GM12878 (cell line): Measurements from ENCODE around the gene WDR13. TPM values are rescaled to one million over a fixed set of nuclear protein-coding genes. Genes with fewer than 3 reads are reported as not detected.

Source experiments
- ATAC-seq: fragments of 200-7000 bp; cut with Tn5 transposase; 3 replicates; pipeline ENCODE4 v1.9.1; 2020; ENCODE audit warnings: mild to moderate bottlenecking, moderate library complexity
- BruUV-seq: library from RNA; stranded (reverse); fragments of 400-500 nt; replicated peaks from 2 replicates; lab custom pipeline; 2021; lab: Mats Ljungman, UMichigan
- CTCF ChIA-PET: fragments of 300-600 bp; sonication (Branson Sonifier 250); formaldehyde crosslinking; extraction: SDS; loops from one replicate; lab custom pipeline; 2021; ENCODE audit warnings: inconsistent platforms; lab: Yijun Ruan, JAX
- POLR2A ChIA-PET: fragments of 350-600 bp; formaldehyde crosslinking; extraction: SDS; loops from one replicate; lab custom pipeline; 2021; ENCODE audit warnings: inconsistent platforms; lab: Charles Lee
- RAD21 ChIA-PET: fragments of 300-600 bp; sonication (Branson Sonifier 250); formaldehyde crosslinking; loops from one replicate; lab custom pipeline; 2023; ENCODE audit warnings: antibody characterized with exemption; ENCODE audit not compliant: unreplicated experiment; lab: Charles Lee
- SMC1A ChIA-PET: fragments of 300-600 bp; sonication (Branson Sonifier 250); formaldehyde crosslinking; loops from one replicate; lab custom pipeline; 2023; ENCODE audit not compliant: unreplicated experiment, uncharacterized antibody; lab: Charles Lee
- DNase-seq: peaks from one replicate; pipeline ENCODE4 v3.0.0-alpha.2; 2011; ENCODE audit warnings: low read depth, low spot score
- FAIRE-seq: peaks from 3 replicates; lab custom pipeline; 2011; peaks lifted over from hg19 to GRCh38; lab: Jason Lieb, UNC
- H2AFZ ChIP-seq: 2 replicates; pipeline ENCODE4 v1.6.0; 2011; ENCODE audit warnings: low read depth, low read length, control low read depth; ENCODE audit not compliant: control insufficient read depth
- H3K27ac ChIP-seq: 2 replicates; pipeline ENCODE4 v1.5.1; 2011; ENCODE audit warnings: control low read depth; ENCODE audit not compliant: control insufficient read depth, insufficient read depth
- H3K27me3 ChIP-seq, 2 experiments: replicated peaks in 1 of 2; 2 replicates each; pipeline versions ENCODE4 v1.6.0 to v1.6.1; 2011; ENCODE audit warnings: low read length in 1 of 2; ENCODE audit not compliant: control insufficient read depth in 2 of 2, insufficient read depth in 2 of 2
- H3K36me3 ChIP-seq, 2 experiments: 2 replicates each; pipeline ENCODE4 v1.5.1; 2011; ENCODE audit warnings: low read length in 1 of 2; ENCODE audit not compliant: control insufficient read depth in 2 of 2, insufficient read depth in 2 of 2
- H3K4me1 ChIP-seq: 2 replicates; pipeline ENCODE4 v1.6.1; 2011; ENCODE audit warnings: mild to moderate bottlenecking, low read length, moderate library complexity, mixed read lengths; ENCODE audit not compliant: control insufficient read depth, insufficient read depth
- H3K4me2 ChIP-seq: 2 replicates; pipeline ENCODE4 v1.6.0; 2011; ENCODE audit warnings: control low read depth; ENCODE audit not compliant: control insufficient read depth, insufficient read depth
- H3K4me3 ChIP-seq: fragments of 200-600 bp; sonication (generic); 2 replicates; pipeline ENCODE4 v1.5.1; 2016
- H3K79me2 ChIP-seq: 2 replicates; pipeline ENCODE4 v1.6.0; 2011; ENCODE audit warnings: low read length; ENCODE audit not compliant: control insufficient read depth, insufficient read depth
- H3K9ac ChIP-seq: 2 replicates; pipeline ENCODE4 v1.8.0; 2011; ENCODE audit warnings: low read length, control low read depth, mixed read lengths; ENCODE audit not compliant: control insufficient read depth, insufficient read depth
- H3K9me3 ChIP-seq: replicated peaks from 3 replicates; pipeline ENCODE4 v1.5.1; 2011; ENCODE audit warnings: mild to moderate bottlenecking, low read length; ENCODE audit not compliant: control insufficient read depth, insufficient read depth
- H4K20me1 ChIP-seq: 2 replicates; pipeline ENCODE4 v1.6.0; 2011; ENCODE audit not compliant: control insufficient read depth, insufficient read depth
- ATF3 ChIP-seq: IDR thresholded peaks from 2 replicates; pipeline ENCODE4 v1.6.1; 2011; ENCODE audit warnings: low read depth, mild to moderate bottlenecking, low read length, moderate library complexity, borderline replicate concordance; ENCODE audit errors: extremely low read depth
- ATF7 ChIP-seq: fragments of 450-650 bp; IDR thresholded peaks from 2 replicates; pipeline ENCODE4 v1.6.1; 2016; ENCODE audit warnings: low read depth, mild to moderate bottlenecking
- CHD1 ChIP-seq: IDR thresholded peaks from 2 replicates; pipeline ENCODE4 v1.6.1; 2012; ENCODE audit warnings: low read depth, low read length, improper control_type of control experiment
- EED ChIP-seq: sonication (generic); IDR thresholded peaks from 2 replicates; pipeline ENCODE4 v1.6.1; 2016; ENCODE audit warnings: antibody characterized with exemption, low read depth
- ESRRA ChIP-seq: IDR thresholded peaks from 2 replicates; pipeline ENCODE4 v1.6.1; 2012; ENCODE audit warnings: mild to moderate bottlenecking, low read length, improper control_type of control experiment
- FOS ChIP-seq: IDR thresholded peaks from 3 replicates; pipeline ENCODE4 v1.6.1; 2011; ENCODE audit warnings: borderline replicate concordance; ENCODE audit not compliant: insufficient read length; ENCODE audit errors: extremely low read depth
- GATAD2B ChIP-seq: fragments of 450-650 bp; conservative IDR thresholded peaks from 2 replicates; pipeline ENCODE4 v1.6.1; 2017; ENCODE audit warnings: low read depth, mild to moderate bottlenecking, moderate library complexity
- JUND ChIP-seq: IDR thresholded peaks from 2 replicates; pipeline ENCODE4 v1.6.1; 2012; ENCODE audit warnings: low read depth, mild to moderate bottlenecking, low read length, improper control_type of control experiment, moderate library complexity
- MAX ChIP-seq: IDR thresholded peaks from 2 replicates; pipeline ENCODE4 v1.6.1; 2012; ENCODE audit warnings: low read depth, low read length, improper control_type of control experiment
- PAX5 ChIP-seq: IDR thresholded peaks from 2 replicates; pipeline ENCODE4 v1.6.1; 2011; ENCODE audit warnings: low read depth, low read length, borderline replicate concordance
- POU2F2 ChIP-seq: IDR thresholded peaks from 3 replicates; pipeline ENCODE4 v1.6.1; 2011; ENCODE audit warnings: low read depth, mild to moderate bottlenecking, low read length, borderline replicate concordance
- RELA ChIP-seq: fragments of 450-650 bp; IDR thresholded peaks from 2 replicates; pipeline ENCODE4 v1.8.0; 2014; ENCODE audit warnings: borderline replicate concordance; ENCODE audit not compliant: partially characterized antibody
- STAT1 ChIP-seq: fragments of 450-650 bp; conservative IDR thresholded peaks from 2 replicates; pipeline ENCODE4 v1.6.1; 2014; ENCODE audit warnings: antibody characterized with exemption, mild to moderate bottlenecking
- SUPT20H ChIP-seq: IDR thresholded peaks from 2 replicates; pipeline ENCODE4 v1.6.1; 2011; ENCODE audit warnings: low read depth, mild to moderate bottlenecking, low read length, moderate library complexity, borderline replicate concordance; ENCODE audit not compliant: control insufficient read depth
- WGBS: methylation state at CpG from one replicate; pipeline ENCODE4 v1.1.6; 2016; ENCODE audit warnings: low lambda C conversion rate; ENCODE audit not compliant: insufficient replicate concordance, insufficient coverage; ENCODE audit errors: missing lambda C conversion rate; 5-methylcytosine and 5-hydroxymethylcytosine counted together
- in situ Hi-C: fragments of 300-500 bp; cut with MboI; formaldehyde crosslinking; loops from 9 replicates; pipeline ENCODE4 v1.14.3; 2018; ENCODE audit warnings: mixed read lengths
- intact Hi-C: fragments of 100-400 bp; cut with micrococcal nuclease; formaldehyde crosslinking; loops from one replicate; pipeline ENCODE4 v1.14.2; 2022; ENCODE audit not compliant: unreplicated experiment
- polyA plus RNA-seq, 11 experiments: library from polyadenylated mRNA; depleted of rRNA in 4 of 11; unstranded in 6 of 11; stranded (reverse) in 5 of 11; fragments of >200 nt; fragmentation: Nextera tagmentation in 4 of 11; fragmentation: Illumina TruSeq in 1 of 11; extraction: Ambion mirVana in 4 of 11; extraction: Trizol in 1 of 11; gene quantifications; 1 replicate in 1 of 11; 2 replicates in 10 of 11; pipeline versions ENCODE4 v1.2.1 to v1.2.3, GENCODE V29; 2011 to 2016; ENCODE audit warnings: inconsistent platforms in 2 of 11, missing spikeins in 2 of 11, low read depth in 1 of 11
- total RNA-seq, 4 experiments: library from RNA; depleted of rRNA in 3 of 4; stranded (reverse); fragments of >200 nt in 3 of 4; fragmentation: Illumina TruSeq in 1 of 4; extraction: Trizol in 1 of 4; gene quantifications; 2 replicates each; pipeline versions ENCODE4 v1.2.1 to v1.2.3, GENCODE V29; 2013 to 2021

The WDR13 gene
- total and polyA plus RNA-seq, 10 of the 15 experiments (the other 5 are each of a cell fraction or from before 2014, with no cell fraction given), result 6.9 to 62.7 (median 28.9) TPM

- no peaks in the 10 kb centered on the region for H3K79me2 ChIP-seq
- no peak overlapping the region for H3K4me3 ChIP-seq
- 66% methylated on average over 7 of the region's 7 CpGs for WGBS
- ChIA-PET SMC1A (interaction anchor here (0.8 kb wide), 1 partner anchor 301 kb away, joined by 3 read pairs; no protein-coding TSS in a partner anchor), RAD21 (no interaction called here), CTCF (interaction anchor here (1.0 to 1.2 kb wide), 2 partner anchors 8 to 301 kb away, joined by 3 read pairs; no protein-coding TSS in a partner anchor)
- ATAC-seq, result no peak
- no peaks in the 10 kb centered on the region for H3K9me3 ChIP-seq
- DNase-seq, result no peak
- H2AFZ ChIP-seq, result no peak overlapping the region
- no peaks in the 10 kb centered on the region for H4K20me1 ChIP-seq
- no peak overlapping the region for H3K27ac ChIP-seq
- no peaks in the 10 kb centered on the region for H3K27me3 ChIP-seq
- no peak overlapping the region for H3K4me2 ChIP-seq
- TF ChIP-seq GATAD2B (no peak), ATF7 (peak; percentile 64; the same call in 1 of the 2 replicates)
- TF ChIP-seq, all 136 proteins: peak for 1
- in situ Hi-C loops, result no loop called here
- no peak for FAIRE-seq
- intact Hi-C loops, result loop anchor here (5.0 to 10.0 kb wide), 2 partner anchors 247 to 299 kb away; no protein-coding TSS in a partner anchor
- H3K36me3 ChIP-seq, result no peaks in the 10 kb centered on the region
- BruUV-seq, result no TSS peak
- no peaks in the 10 kb centered on the region for H3K4me1 ChIP-seq
- POLR2A ChIA-PET, result interaction anchor here (0.6 kb wide), 1 partner anchor 661 kb away, joined by 3 read pairs; no protein-coding TSS in a partner anchor
- H3K9ac ChIP-seq, result no peak overlapping the region
Observed at GRCh38 chrX:48645669-48646068, 48.4 kb downstream of the WDR13 start.

GRCh38 chrX:48648336-48648751 is 51.1 kb downstream of the WDR13 start:
- no peak overlapping the region for H2AFZ ChIP-seq
- ATAC-seq, result peak; percentile 77
- H3K79me2 ChIP-seq, result no peaks in the 10 kb centered on the region
- no peak overlapping the region for H3K27ac ChIP-seq
- no peak for FAIRE-seq
- no peaks in the 10 kb centered on the region for H3K4me1 ChIP-seq
- intact Hi-C loops, result loop anchor here (5.0 to 10.0 kb wide), 2 partner anchors 244 to 296 kb away; no protein-coding TSS in a partner anchor
- no peak overlapping the region for H3K4me3 ChIP-seq
- in situ Hi-C loops, result no loop called here
- ChIA-PET RAD21 (interaction anchor here (0.7 to 1.6 kb wide), 7 partner anchors 8 to 298 kb away, joined by 3 to 6 read pairs (median 3); partner anchors contain the start of genes HDAC6, TIMM17B and WAS), SMC1A (interaction anchor here (0.7 to 1.9 kb wide), 11 partner anchors 19 to 566 kb away, joined by 3 to 8 read pairs (median 4); partner anchors contain the start of genes PQBP1, TIMM17B and WAS), CTCF (interaction anchor here (0.7 to 2.2 kb wide), 20 partner anchors 9 to 394 kb away, joined by 3 to 13 read pairs (median 3); partner anchors contain the start of genes TBC1D25 and TFE3), POLR2A (no interaction called here)
- no peak overlapping the region for H3K4me2 ChIP-seq
- H3K27me3 ChIP-seq, result no peaks in the 10 kb centered on the region
- no peaks in the 10 kb centered on the region for H3K36me3 ChIP-seq
- H3K9ac ChIP-seq, result no peak overlapping the region
- H4K20me1 ChIP-seq, result no peaks in the 10 kb centered on the region
- 24% methylated on average over 6 of the region's 6 CpGs for WGBS
- no TSS peak for BruUV-seq
- H3K9me3 ChIP-seq, result no peaks in the 10 kb centered on the region
- DNase-seq, result no peak
- TF ChIP-seq JUND, result no peak
- no peak for TF ChIP-seq CHD1
- TF ChIP-seq ATF3, result no peak
- TF ChIP-seq EED, result no peak
- TF ChIP-seq MAX, result no peak
- TF ChIP-seq RELA, result no peak
- no peak for TF ChIP-seq STAT1
- TF ChIP-seq POU2F2, result no peak
- TF ChIP-seq FOS, result no peak
- no peak for TF ChIP-seq ATF7
- no peak for TF ChIP-seq PAX5
- no peak for TF ChIP-seq SUPT20H
- no peak for TF ChIP-seq ESRRA
